Measurements from ENCODE around the gene CRBN.

Gene CRBN

GRCh38 chr3:3179407-3180094 is at the start of gene CRBN:
Gene CRBN (minus strand): TSS chr3:3179691. CDS start chr3:3179687, 4 bp downstream.
- DNase-seq (ENCODE audit: low read depth in 2 of 2), result peak; percentile 65 to 71

GRCh38 chr3:3227640-3228039 is 48.1 kb upstream of the CRBN start:
- no peak for DNase-seq (ENCODE audit: low read depth in 2 of 2)

GRCh38 chr3:3221528-3221927 is 42.0 kb upstream of the CRBN start:
- no peak for DNase-seq (ENCODE audit: low read depth in 2 of 2)

GRCh38 chr3:3216401-3216800 is 36.9 kb upstream of the CRBN start:
- DNase-seq (ENCODE audit: low read depth in 2 of 2), result no peak

GRCh38 chr3:3212781-3213440 is 33.4 kb upstream of the CRBN start:
- no peak for DNase-seq (ENCODE audit: low read depth in 2 of 2)

- DNase-seq (ENCODE audit: low read depth in 2 of 2), result no peak
These were observed 30.2 kb upstream of the CRBN start for GRCh38 chr3:3209714-3210113.

DNA sequence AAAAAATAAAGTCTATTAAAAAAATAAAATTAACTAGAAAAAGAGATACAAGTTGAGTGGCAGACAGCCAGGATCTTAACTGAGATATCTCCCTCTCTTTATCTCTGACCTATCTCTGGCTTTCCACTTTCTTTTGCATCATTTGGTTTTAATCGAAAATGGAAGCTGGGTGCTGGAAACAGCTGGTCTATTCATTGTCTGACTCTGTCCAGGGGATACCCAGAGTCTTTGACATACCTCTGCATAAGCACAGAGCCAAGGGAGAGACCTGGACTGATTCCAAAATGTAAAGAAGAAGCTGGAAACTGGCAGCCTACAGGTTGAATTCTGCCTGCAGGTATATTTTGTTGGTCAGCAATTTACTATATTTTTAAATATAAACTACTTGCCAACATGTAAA is 29.6 kb upstream of the CRBN start:
- DNase-seq (ENCODE audit: low read depth in 2 of 2), result no peak

DNA sequence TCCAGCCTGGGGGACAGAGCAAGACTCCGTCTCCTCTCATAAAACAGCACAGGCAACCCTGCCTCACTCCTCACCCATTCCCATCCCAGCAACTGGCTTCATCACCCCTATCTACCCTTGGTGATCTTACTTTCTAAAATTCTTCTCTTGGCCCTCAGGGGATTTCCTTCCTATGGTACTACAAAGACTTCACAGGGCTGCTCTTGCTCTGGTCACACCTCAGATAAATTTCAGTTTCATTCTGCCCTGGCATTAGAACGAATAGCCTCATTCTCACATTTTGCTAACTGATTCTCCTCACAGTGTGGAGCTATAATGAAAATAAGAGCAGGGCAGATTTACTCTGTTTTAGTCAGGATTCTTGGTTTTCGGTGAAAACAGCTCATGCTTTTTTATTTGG is 22.1 kb upstream of the CRBN start:
- DNase-seq (ENCODE audit: low read depth in 2 of 2), result no peak

GRCh38 chr3:3200632-3201212 is 21.2 kb upstream of the CRBN start:
- no peak for DNase-seq (ENCODE audit: low read depth in 2 of 2)

GRCh38 chr3:3199306-3199705 is 19.8 kb upstream of the CRBN start:
- no peak for DNase-seq (ENCODE audit: low read depth in 2 of 2)

GRCh38 chr3:3196148-3196861 is 16.8 kb upstream of the CRBN start:
- no peak for DNase-seq (ENCODE audit: low read depth in 2 of 2)

DNA sequence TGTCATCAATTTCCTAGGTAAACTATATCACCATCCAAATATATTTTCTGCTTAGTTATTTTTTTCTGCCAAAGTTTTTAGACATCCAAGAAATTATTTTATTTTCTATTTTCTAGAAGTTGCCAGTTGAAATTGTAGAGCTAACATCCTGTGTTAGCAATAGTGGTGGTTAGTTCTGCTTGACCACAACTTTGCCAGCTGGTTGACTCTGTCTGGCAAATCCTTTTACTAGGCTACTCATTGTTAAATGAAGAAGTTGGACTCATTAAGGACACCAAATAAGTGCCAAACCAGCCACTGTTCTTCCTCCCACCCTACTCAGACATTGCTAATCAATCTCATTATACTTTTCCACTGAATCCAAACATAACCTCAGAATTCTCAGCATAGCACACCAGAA is 15.4 kb upstream of the CRBN start:
- DNase-seq (ENCODE audit: low read depth in 2 of 2), result no peak

GRCh38 chr3:3192286-3192675 is 12.8 kb upstream of the CRBN start:
- DNase-seq (ENCODE audit: low read depth in 2 of 2), result no peak

GRCh38 chr3:3191675-3192285 is 12.3 kb upstream of the CRBN start:
- DNase-seq (ENCODE audit: low read depth in 2 of 2), result no peak

DNA sequence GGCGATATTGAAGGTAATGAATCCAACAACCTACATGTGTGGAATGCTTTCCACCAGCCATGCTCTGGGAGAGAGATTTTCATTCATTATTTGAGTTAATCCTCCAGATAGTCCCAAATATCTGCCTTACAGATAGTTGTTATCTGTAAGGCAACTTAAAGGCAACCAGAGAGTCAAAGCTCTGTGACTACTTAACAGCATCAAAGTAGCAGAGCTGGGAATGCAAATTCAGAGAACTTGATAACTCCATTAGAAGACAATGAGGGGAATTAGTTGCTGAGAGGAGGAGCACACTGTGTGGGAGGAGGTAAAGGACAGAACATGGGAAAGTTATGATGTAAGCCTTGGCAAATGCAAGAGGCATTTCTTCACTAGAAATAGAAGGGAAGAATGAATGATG is 10.5 kb upstream of the CRBN start:
- DNase-seq (ENCODE audit: low read depth in 2 of 2), result no peak

GRCh38 chr3:3189102-3189727 is 9.7 kb upstream of the CRBN start:
- DNase-seq (ENCODE audit: low read depth in 2 of 2), result no peak

DNA sequence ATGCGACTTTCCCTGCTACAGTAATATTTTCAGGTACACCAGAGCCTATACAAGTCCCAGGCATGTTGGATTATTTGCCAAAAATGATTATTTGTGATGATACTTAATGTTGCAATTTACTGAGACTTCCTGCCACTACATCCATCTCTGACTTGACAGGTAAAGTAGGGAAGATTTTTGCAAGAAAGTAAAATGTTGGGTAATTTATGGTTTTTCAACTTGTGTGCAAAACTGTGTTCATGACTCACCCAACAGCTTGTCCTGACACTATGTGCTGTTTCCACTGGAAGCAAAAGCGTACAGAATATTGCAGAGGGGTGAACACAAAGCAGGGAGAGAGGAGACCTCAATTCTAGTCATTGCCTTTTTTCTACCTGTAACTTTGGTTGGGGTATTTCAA is 5.4 kb upstream of the CRBN start:
- no peak for DNase-seq (ENCODE audit: low read depth in 2 of 2)

- no peak for DNase-seq (ENCODE audit: low read depth in 2 of 2)
These were observed 965 bp upstream of the CRBN start for GRCh38 chr3:3180456-3180855.

GRCh38 chr3:3178498-3179328 is 778 bp downstream of the CRBN start:
- no peak for DNase-seq (ENCODE audit: low read depth in 2 of 2)

GRCh38 chr3:3177861-3178497 is 1.5 kb downstream of the CRBN start:
- no peak for DNase-seq (ENCODE audit: low read depth in 2 of 2)
